ENCODE measurements around the gene EID3.

DNA sequence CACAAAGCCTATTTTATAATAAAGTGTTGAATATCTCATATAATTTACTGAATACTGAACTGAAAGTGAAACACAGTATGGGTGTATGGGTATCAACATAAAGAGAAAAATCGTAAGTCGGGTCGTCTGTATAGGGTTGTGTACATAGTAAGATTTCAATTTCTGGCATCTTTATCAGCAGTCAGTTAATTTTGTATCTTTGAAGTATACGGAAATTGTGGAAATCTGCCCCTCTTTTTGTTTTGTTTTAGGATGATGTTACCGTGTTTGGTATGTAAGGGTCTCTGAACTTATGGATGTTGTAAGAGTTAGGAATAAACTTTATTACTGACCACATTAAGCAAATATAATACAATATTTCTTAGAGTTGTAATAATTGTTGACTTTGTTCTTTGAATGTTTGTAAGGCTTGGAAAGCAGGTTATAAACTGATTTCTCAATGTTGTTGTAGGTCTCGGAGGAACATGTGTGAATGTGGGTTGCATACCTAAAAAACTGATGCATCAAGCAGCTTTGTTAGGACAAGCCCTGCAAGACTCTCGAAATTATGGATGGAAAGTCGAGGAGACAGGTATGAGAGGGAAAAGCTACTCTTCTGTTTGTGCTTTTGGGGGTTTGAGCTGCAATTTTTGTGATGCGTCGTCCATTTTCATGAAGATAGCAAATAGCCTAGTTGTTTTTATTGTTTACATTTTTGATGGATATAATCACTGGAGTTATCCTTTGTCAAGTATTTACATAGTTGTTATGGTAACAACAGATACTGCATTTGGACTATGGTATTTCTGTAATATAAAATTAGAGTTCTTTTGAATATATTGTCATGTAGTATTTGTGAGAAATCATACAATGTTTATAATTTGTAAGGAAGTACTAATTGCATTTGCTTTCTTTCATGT, 12.0 kb downstream of the EID3 start:
- TF ChIP-seq, protein P1, sequence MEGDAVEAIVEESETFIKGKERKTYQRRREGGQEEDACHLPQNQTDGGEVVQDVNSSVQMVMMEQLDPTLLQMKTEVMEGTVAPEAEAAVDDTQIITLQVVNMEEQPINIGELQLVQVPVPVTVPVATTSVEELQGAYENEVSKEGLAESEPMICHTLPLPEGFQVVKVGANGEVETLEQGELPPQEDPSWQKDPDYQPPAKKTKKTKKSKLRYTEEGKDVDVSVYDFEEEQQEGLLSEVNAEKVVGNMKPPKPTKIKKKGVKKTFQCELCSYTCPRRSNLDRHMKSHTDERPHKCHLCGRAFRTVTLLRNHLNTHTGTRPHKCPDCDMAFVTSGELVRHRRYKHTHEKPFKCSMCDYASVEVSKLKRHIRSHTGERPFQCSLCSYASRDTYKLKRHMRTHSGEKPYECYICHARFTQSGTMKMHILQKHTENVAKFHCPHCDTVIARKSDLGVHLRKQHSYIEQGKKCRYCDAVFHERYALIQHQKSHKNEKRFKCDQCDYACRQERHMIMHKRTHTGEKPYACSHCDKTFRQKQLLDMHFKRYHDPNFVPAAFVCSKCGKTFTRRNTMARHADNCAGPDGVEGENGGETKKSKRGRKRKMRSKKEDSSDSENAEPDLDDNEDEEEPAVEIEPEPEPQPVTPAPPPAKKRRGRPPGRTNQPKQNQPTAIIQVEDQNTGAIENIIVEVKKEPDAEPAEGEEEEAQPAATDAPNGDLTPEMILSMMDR (IDR thresholded peaks at IDR 0.05 in 4 of 5, conservative IDR thresholded peaks at IDR 0.05 in 1 of 5): no peak
- no peak for TF ChIP-seq POLR2A (IDR thresholded peaks at IDR 0.05)

Data from gastrocnemius medialis (tissue), 4 donors.